HepG2 (cell line): ENCODE results near the gene DGKD. TPM values are rescaled to one million over a fixed set of nuclear protein-coding genes. Genes with fewer than 3 reads are reported as not detected.

Experiments
- ATAC-seq: fragments of 200-7000 bp; cut with Tn5 transposase; 3 replicates; pipeline ENCODE4 v1.9.1; 2020; ENCODE audit warnings: mild to moderate bottlenecking, moderate library complexity
- BruUV-seq: library from RNA; stranded (reverse); fragments of 400-500 nt; replicated peaks from 2 replicates; lab custom pipeline; 2021; lab: Mats Ljungman, UMichigan
- CTCF ChIA-PET: fragments of 300-600 bp; formaldehyde crosslinking; extraction: SDS; loops from one replicate; lab custom pipeline; 2021; ENCODE audit warnings: low total read pairs, inconsistent platforms, low intra/inter-chr PET ratio; lab: Yijun Ruan, JAX
- POLR2A ChIA-PET: fragments of 350-600 bp; sonication (Branson Sonifier 250); formaldehyde crosslinking; loops from one replicate; lab custom pipeline; 2020; ENCODE audit warnings: antibody characterized with exemption, inconsistent platforms; lab: Yijun Ruan, JAX
- DNase-seq: peaks from one replicate; pipeline ENCODE4 v3.0.0-alpha.2; 2015; ENCODE audit warnings: low spot score
- FAIRE-seq: peaks from 3 replicates; lab custom pipeline; 2011; peaks lifted over from hg19 to GRCh38; lab: Jason Lieb, UNC
- H2AFZ ChIP-seq: one replicate; pipeline ENCODE4 v1.6.1; 2011; ENCODE audit warnings: low read length, inconsistent platforms
- H3K27ac ChIP-seq: fragments of 300-600 bp; 3 replicates; pipeline ENCODE4 v1.8.0; 2011; ENCODE audit warnings: mixed run types, mild to moderate bottlenecking, mixed read lengths, low read length, inconsistent platforms; ENCODE audit not compliant: insufficient read depth; ENCODE audit errors: extremely low read length
- H3K27me3 ChIP-seq, 2 experiments: fragments of 200-600 bp in 1 of 2; 2 replicates in 1 of 2; 3 replicates in 1 of 2; pipeline versions ENCODE4 v1.6.0 to v1.8.0; 2011; ENCODE audit warnings: low read length in 2 of 2, mild to moderate bottlenecking in 2 of 2, moderate library complexity in 2 of 2, inconsistent platforms in 1 of 2; ENCODE audit not compliant: insufficient read depth in 2 of 2, control insufficient read depth in 1 of 2
- H3K36me3 ChIP-seq, 2 experiments: fragments of 200-600 bp in 1 of 2; replicated peaks in 1 of 2; 2 replicates in 1 of 2; 3 replicates in 1 of 2; pipeline versions ENCODE4 v1.5.1 to v1.8.0; 2011; ENCODE audit warnings: low read length in 2 of 2, inconsistent platforms in 1 of 2; ENCODE audit not compliant: insufficient read depth in 2 of 2, control insufficient read depth in 1 of 2
- H3K4me1 ChIP-seq: 2 replicates; pipeline ENCODE4 v1.5.1; 2012; ENCODE audit warnings: low read length, inconsistent platforms; ENCODE audit not compliant: insufficient read depth
- H3K4me2 ChIP-seq: 2 replicates; pipeline ENCODE4 v1.6.0; 2011; ENCODE audit warnings: low read depth, low read length, inconsistent platforms
- H3K4me3 ChIP-seq, 3 experiments: fragments of 200-600 bp in 1 of 3; sonication (generic), shearing (Covaris generic) in 1 of 3; replicated peaks in 1 of 3; 2 replicates each; pipeline ENCODE4 v1.5.1; 2011 to 2016; ENCODE audit warnings: low read length in 3 of 3, inconsistent platforms in 2 of 3, low read depth in 2 of 3, mild to moderate bottlenecking in 2 of 3, control low read depth in 1 of 3, mixed read lengths in 1 of 3; ENCODE audit not compliant: insufficient read depth in 1 of 3
- H3K79me2 ChIP-seq: one replicate; pipeline ENCODE4 v1.6.1; 2011; ENCODE audit warnings: low read length, inconsistent platforms; ENCODE audit not compliant: insufficient read depth
- H3K9ac ChIP-seq: 2 replicates; pipeline ENCODE4 v1.6.0; 2011; ENCODE audit warnings: mild to moderate bottlenecking, low read depth, low read length, inconsistent platforms; ENCODE audit not compliant: insufficient read depth
- H3K9me3 ChIP-seq: 2 replicates; pipeline ENCODE4 v1.5.1; 2012; ENCODE audit warnings: mild to moderate bottlenecking, low read length
- H4K20me1 ChIP-seq: 2 replicates; pipeline ENCODE4 v1.6.0; 2011; ENCODE audit warnings: inconsistent platforms, mild to moderate bottlenecking, low read length, moderate library complexity; ENCODE audit not compliant: insufficient read depth
- EHMT2 ChIP-seq: fragments of 200-600 bp; sonication (generic); IDR thresholded peaks from 2 replicates; pipeline ENCODE4 v1.7.0; 2017; ENCODE audit warnings: antibody characterized with exemption, low read depth, low read length, borderline replicate concordance
- ETV6 ChIP-seq: sonication (generic); formaldehyde crosslinking; conservative IDR thresholded peaks from 2 replicates; pipeline ENCODE4 v1.4.0; 2020; ENCODE audit warnings: missing genetic modification reagents
- HOXA3 ChIP-seq: sonication (generic); formaldehyde crosslinking; IDR thresholded peaks from 2 replicates; pipeline ENCODE4 v1.5.0; 2020; ENCODE audit warnings: missing genetic modification reagents
- PRPF4 ChIP-seq: fragments of 200-400 bp; formaldehyde crosslinking; IDR thresholded peaks from 2 replicates; pipeline ENCODE4 v1.6.1; 2016; ENCODE audit warnings: low read length, low read depth; ENCODE audit not compliant: poor library complexity, severe bottlenecking
- ZKSCAN5 ChIP-seq: sonication (generic); formaldehyde crosslinking; IDR thresholded peaks from 2 replicates; pipeline ENCODE4 v1.5.1; 2020; ENCODE audit warnings: mild to moderate bottlenecking, missing genetic modification reagents
- ZNF230 ChIP-seq: sonication (generic); formaldehyde crosslinking; IDR thresholded peaks from 2 replicates; pipeline ENCODE4 v1.4.0; 2020; ENCODE audit warnings: mild to moderate bottlenecking, missing genetic modification reagents
- ZNF432 ChIP-seq: sonication (generic); formaldehyde crosslinking; IDR thresholded peaks from 2 replicates; pipeline ENCODE4 v1.5.0; 2020; ENCODE audit warnings: missing genetic modification reagents, mild to moderate bottlenecking, borderline replicate concordance
- ZNF83 ChIP-seq: sonication (generic); formaldehyde crosslinking; IDR thresholded peaks from 2 replicates; pipeline ENCODE4 v1.4.0; 2020; ENCODE audit warnings: missing genetic modification reagents, mild to moderate bottlenecking, borderline replicate concordance
- ZNF839 ChIP-seq: sonication (generic); formaldehyde crosslinking; IDR thresholded peaks from 2 replicates; pipeline ENCODE4 v1.4.0; 2020; ENCODE audit warnings: missing genetic modification reagents, mild to moderate bottlenecking, borderline replicate concordance
- whole genome bisulfite sequencing: methylation state at CpG from one replicate; pipeline ENCODE4 v1.1.6; 2017; ENCODE audit warnings: low lambda C conversion rate; 5-methylcytosine and 5-hydroxymethylcytosine counted together
- in situ Hi-C: cut with HindIII; loops from 2 replicates; pipeline ENCODE4 v1.10.0; 2017; ENCODE audit warnings: low pct_unique_long_range_greater_than_20kb; ENCODE audit not compliant: extremely low pct_ligation_motif_present
- intact Hi-C: fragments of 100-400 bp; cut with micrococcal nuclease; formaldehyde crosslinking; loops from one replicate; pipeline ENCODE4 v1.10.0; 2022; ENCODE audit not compliant: unreplicated experiment
- polyA plus RNA-seq, 8 experiments: library from polyadenylated mRNA; depleted of rRNA in 3 of 8; stranded (reverse) in 7 of 8; unstranded in 1 of 8; fragments of >200 nt; fragmentation: Illumina TruSeq in 4 of 8; extraction: Trizol in 4 of 8; gene quantifications; 2 replicates each; pipeline versions ENCODE4 v1.2.1 to v1.2.3, GENCODE V29; 2011 to 2016; ENCODE audit warnings: low read depth in 4 of 8, missing spikeins in 1 of 8, mixed read lengths in 1 of 8; ENCODE audit not compliant: insufficient read depth in 1 of 8
- total RNA-seq, 5 experiments: library from RNA; depleted of rRNA; stranded (reverse); fragments of >200 nt; fragmentation: Illumina TruSeq; extraction: Trizol; gene quantifications; 2 replicates each; pipeline ENCODE4 v1.2.3, GENCODE V29; 2016; ENCODE audit warnings: low read depth in 1 of 5
- TF ChIP-seq, protein P1 (sequence below): sonication (generic); formaldehyde crosslinking; IDR thresholded peaks from 2 replicates; pipeline ENCODE4 v1.9.0; 2021; ENCODE audit warnings: missing genetic modification reagents, mild to moderate bottlenecking, borderline replicate concordance
- TF ChIP-seq, protein P2 (sequence below): sonication (generic); formaldehyde crosslinking; IDR thresholded peaks from 2 replicates; pipeline ENCODE4 v1.8.0; 2022; ENCODE audit warnings: missing genetic modification reagents, mild to moderate bottlenecking, borderline replicate concordance
- TF ChIP-seq, protein P3 (sequence below): sonication (generic); formaldehyde crosslinking; IDR thresholded peaks from 2 replicates; pipeline ENCODE4 v1.4.0; 2020; ENCODE audit warnings: missing genetic modification reagents, mild to moderate bottlenecking, borderline replicate concordance
- TF ChIP-seq, protein P4 (sequence below): sonication (generic); formaldehyde crosslinking; IDR thresholded peaks from 2 replicates; pipeline ENCODE4 v1.8.0; 2022; ENCODE audit warnings: missing genetic modification reagents, low read depth, mild to moderate bottlenecking, borderline replicate concordance
- TF ChIP-seq, protein P5 (sequence below): fragments of 450-650 bp; IDR thresholded peaks from 2 replicates; pipeline ENCODE4 v1.6.1; 2017; ENCODE audit warnings: mild to moderate bottlenecking

The DGKD gene
- total and polyA plus RNA-seq, 2 of the 13 experiments (the other 11 are each of a cell fraction or from before 2014, with no cell fraction given) = 24.5 to 33.2 TPM

DNA sequence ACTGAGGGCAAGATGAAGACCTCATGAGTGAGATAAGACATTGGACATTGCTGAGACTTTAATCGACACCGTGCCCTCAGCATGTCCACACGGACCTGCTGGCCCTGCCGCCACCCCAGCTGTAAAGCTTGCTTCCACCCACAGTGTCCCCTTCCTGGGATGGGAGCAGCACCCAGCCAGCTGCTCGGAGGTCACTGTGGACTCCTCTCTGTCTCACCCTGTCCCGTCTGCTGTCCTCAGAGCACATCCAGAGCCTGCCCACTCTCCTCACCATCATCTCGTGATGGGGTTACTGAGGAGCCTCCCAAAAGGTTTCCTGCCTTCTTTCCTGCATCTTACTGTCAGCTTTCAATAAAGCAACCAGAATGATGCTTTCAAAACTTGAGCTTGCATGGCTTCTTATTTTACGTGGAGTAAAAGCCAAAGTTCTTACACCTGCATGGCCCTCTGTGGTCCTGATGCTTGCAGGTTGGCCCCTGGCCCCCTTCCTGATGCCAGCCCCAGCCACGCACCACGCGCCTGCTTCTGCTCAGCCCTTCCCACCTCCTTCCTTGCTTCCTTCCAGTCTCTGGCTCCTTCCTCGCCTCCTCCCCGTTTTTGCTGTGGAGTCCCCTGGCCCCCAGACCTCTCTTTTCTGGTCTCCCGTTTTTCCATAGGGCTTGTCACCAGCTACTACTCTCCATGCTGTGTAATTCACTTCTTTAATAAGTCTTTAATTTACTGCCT is 67.0 kb downstream of the DGKD start:
- H3K36me3 ChIP-seq = no peaks in the 10 kb centered on the region; a peak in 1 of 5 replicates
- 95% methylated on average over 14 of the region's 14 CpGs for WGBS
- H2AFZ ChIP-seq = no peak overlapping the region
- ChIA-PET CTCF (no interaction called here), POLR2A (no interaction called here)
- H3K4me1 ChIP-seq = peaks cover 17% of the 10 kb centered on the region
- no peak overlapping the region for H3K9ac ChIP-seq
- no peak overlapping the region for H3K4me2 ChIP-seq
- DNase-seq = no peak
- H3K79me2 ChIP-seq = peaks cover 17% of the 10 kb centered on the region
- FAIRE-seq = no peak
- H3K27ac ChIP-seq = no peak overlapping the region
- in situ Hi-C loops (no loop called here), intact Hi-C loops (no loop called here)
- no TSS peak for BruUV-seq
- 0 out of 2 replicates have a peak, but pooled peaks cover 3% of the 10 kb centered on the region for H4K20me1 ChIP-seq
- H3K4me3 ChIP-seq = no peak overlapping the region
- no peaks in the 10 kb centered on the region for H3K9me3 ChIP-seq
- no peaks in the 10 kb centered on the region for H3K27me3 ChIP-seq
- ATAC-seq = no peak
- no peak for TF ChIP-seq ZKSCAN5 (CRISPR knock-in tag)
- no peak for TF ChIP-seq ZNF839
- TF ChIP-seq HOXA3 (CRISPR knock-in tag) = no peak
- TF ChIP-seq ETV6 (CRISPR knock-in tag) = no peak
- TF ChIP-seq ZNF83 (CRISPR knock-in tag) = no peak
- TF ChIP-seq, protein P1, sequence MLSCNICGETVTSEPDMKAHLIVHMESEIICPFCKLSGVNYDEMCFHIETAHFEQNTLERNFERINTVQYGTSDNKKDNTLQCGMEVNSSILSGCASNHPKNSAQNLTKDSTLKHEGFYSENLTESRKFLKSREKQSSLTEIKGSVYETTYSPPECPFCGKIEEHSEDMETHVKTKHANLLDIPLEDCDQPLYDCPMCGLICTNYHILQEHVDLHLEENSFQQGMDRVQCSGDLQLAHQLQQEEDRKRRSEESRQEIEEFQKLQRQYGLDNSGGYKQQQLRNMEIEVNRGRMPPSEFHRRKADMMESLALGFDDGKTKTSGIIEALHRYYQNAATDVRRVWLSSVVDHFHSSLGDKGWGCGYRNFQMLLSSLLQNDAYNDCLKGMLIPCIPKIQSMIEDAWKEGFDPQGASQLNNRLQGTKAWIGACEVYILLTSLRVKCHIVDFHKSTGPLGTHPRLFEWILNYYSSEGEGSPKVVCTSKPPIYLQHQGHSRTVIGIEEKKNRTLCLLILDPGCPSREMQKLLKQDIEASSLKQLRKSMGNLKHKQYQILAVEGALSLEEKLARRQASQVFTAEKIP (CRISPR knock-in tag) = no peak
- TF ChIP-seq, protein P2, sequence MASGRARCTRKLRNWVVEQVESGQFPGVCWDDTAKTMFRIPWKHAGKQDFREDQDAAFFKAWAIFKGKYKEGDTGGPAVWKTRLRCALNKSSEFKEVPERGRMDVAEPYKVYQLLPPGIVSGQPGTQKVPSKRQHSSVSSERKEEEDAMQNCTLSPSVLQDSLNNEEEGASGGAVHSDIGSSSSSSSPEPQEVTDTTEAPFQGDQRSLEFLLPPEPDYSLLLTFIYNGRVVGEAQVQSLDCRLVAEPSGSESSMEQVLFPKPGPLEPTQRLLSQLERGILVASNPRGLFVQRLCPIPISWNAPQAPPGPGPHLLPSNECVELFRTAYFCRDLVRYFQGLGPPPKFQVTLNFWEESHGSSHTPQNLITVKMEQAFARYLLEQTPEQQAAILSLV (CRISPR knock-in tag) = no peak
- no peak for TF ChIP-seq ZNF432 (CRISPR knock-in tag)
- no peak for TF ChIP-seq ZNF230
- TF ChIP-seq, protein P3, sequence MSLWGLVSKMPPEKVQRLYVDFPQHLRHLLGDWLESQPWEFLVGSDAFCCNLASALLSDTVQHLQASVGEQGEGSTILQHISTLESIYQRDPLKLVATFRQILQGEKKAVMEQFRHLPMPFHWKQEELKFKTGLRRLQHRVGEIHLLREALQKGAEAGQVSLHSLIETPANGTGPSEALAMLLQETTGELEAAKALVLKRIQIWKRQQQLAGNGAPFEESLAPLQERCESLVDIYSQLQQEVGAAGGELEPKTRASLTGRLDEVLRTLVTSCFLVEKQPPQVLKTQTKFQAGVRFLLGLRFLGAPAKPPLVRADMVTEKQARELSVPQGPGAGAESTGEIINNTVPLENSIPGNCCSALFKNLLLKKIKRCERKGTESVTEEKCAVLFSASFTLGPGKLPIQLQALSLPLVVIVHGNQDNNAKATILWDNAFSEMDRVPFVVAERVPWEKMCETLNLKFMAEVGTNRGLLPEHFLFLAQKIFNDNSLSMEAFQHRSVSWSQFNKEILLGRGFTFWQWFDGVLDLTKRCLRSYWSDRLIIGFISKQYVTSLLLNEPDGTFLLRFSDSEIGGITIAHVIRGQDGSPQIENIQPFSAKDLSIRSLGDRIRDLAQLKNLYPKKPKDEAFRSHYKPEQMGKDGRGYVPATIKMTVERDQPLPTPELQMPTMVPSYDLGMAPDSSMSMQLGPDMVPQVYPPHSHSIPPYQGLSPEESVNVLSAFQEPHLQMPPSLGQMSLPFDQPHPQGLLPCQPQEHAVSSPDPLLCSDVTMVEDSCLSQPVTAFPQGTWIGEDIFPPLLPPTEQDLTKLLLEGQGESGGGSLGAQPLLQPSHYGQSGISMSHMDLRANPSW = no peak
- TF ChIP-seq, protein P4, sequence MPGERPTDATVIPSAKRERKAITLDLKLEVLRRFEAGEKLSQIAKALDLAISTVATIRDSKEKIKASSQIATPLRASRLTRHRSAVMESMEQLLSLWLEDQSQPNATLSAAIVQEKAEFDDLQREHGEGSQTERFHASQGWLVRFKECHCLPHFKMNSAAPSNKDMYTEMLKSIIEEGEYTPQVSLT (CRISPR knock-in tag) = no peak
- TF ChIP-seq EHMT2 = no peak
- no peak for TF ChIP-seq PRPF4
- TF ChIP-seq, protein P5, sequence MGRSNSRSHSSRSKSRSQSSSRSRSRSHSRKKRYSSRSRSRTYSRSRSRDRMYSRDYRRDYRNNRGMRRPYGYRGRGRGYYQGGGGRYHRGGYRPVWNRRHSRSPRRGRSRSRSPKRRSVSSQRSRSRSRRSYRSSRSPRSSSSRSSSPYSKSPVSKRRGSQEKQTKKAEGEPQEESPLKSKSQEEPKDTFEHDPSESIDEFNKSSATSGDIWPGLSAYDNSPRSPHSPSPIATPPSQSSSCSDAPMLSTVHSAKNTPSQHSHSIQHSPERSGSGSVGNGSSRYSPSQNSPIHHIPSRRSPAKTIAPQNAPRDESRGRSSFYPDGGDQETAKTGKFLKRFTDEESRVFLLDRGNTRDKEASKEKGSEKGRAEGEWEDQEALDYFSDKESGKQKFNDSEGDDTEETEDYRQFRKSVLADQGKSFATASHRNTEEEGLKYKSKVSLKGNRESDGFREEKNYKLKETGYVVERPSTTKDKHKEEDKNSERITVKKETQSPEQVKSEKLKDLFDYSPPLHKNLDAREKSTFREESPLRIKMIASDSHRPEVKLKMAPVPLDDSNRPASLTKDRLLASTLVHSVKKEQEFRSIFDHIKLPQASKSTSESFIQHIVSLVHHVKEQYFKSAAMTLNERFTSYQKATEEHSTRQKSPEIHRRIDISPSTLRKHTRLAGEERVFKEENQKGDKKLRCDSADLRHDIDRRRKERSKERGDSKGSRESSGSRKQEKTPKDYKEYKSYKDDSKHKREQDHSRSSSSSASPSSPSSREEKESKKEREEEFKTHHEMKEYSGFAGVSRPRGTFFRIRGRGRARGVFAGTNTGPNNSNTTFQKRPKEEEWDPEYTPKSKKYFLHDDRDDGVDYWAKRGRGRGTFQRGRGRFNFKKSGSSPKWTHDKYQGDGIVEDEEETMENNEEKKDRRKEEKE = no peak
